Caki2 (cell line): ENCODE data around the gene KIRREL3. TPM values are rescaled to one million over a fixed set of nuclear protein-coding genes. Genes with fewer than 3 reads are reported as not detected.

ENCODE experiments used
- DNase-seq: peaks from one replicate; pipeline ENCODE4 v3.0.0-alpha.2; 2015; ENCODE audit warnings: low read depth
- in situ Hi-C: cut with HindIII; loops from 2 replicates; pipeline ENCODE4 v1.10.0; 2016; ENCODE audit warnings: low sequenced_read_pairs, low pct_unique_long_range_greater_than_20kb, mixed read lengths
- total RNA-seq: library from RNA; depleted of rRNA; stranded (reverse); fragments of >200 nt; shearing (Covaris generic); gene quantifications from 2 replicates; pipeline ENCODE4 v1.2.3, GENCODE V29; 2014; ENCODE audit warnings: low replicate concordance

KIRREL3 gene
- total RNA-seq, 1 experiment from 2014 or later = 6.4 TPM

DNA sequence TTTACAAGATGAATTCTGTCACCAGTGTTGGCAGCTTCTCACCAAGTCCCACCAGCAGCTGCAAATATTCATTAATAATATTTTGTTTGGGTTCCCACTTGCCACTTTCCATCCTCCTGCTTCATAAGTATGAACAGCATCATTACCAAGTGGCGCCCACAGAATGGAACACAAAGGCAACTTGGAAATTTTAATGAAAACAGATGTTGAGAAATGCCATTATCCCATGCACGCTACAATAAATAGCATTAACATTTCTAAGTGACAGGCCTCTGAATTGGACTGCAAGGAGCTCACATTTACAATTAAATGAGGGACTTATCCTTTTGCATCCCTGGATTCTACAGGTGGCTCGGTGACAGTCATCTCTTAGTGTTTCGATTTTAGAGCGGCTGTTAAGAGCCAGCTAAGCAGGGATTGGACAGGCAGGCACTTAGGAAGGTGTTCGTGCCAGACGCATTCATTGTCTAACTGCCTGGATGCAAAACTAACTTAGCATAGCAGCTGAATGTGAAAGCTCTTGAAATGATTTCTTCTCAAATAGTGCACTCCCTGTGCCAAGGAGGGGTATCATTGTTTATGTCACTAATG is 170.3 kb downstream of the KIRREL3 start:
- in situ Hi-C loops = no loop called here
- DNase-seq = no peak

- in situ Hi-C loops = no loop called here
- DNase-seq = no peak
These were observed 170.9 kb downstream of the KIRREL3 start for GRCh38 chr11:126829716-126830115.

DNA sequence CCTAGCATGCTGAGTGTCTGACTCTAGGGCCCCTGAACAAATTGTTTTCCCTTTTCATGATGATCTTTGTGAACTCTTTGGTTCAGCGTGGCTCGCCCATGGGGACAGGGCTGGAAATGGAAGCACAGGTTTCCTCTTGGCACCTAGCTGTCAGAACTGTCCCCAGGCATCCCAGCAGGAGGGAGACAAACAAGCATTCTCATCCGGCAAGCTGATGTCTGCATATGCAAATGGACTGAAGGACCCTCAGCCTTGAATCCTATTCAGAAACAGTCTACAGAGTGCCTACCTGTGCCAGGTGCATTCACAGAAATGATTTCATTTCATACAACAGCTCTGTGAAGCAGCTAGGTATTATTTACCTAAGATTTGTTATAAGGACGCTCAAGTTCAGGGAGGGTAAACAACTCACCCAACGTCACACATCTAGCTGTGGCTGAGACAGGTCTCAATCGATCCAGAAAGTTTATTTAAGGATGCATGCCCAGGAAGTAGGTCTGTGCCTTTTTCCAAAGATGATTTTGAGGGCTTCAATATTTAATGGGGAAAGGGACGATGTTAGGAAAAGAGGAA is 176.4 kb downstream of the KIRREL3 start:
- DNase-seq = no peak
- in situ Hi-C loops = no loop called here

GRCh38 chr11:126823274-126823673 is 177.3 kb downstream of the KIRREL3 start:
- in situ Hi-C loops = no loop called here
- DNase-seq = no peak

DNA sequence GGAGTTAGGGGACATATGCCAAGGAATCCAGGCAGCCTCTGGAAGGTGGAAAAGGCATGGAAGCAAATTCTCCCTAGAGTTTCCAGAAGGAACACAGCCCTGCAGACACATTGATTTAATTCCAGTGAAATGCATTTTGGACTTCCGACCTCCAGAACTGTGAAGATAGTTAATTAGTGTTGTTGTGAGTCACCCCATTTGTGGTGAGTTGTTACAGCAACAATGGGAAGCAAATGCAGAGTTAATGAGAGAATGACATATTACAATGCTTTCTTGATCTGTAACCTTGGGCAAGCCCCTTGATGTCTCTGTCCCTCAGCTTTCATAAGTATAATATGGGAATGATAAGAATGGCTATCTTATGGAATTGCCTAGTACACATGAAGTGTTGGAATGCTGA is 178.7 kb downstream of the KIRREL3 start:
- DNase-seq = no peak
- in situ Hi-C loops = no loop called here

DNA sequence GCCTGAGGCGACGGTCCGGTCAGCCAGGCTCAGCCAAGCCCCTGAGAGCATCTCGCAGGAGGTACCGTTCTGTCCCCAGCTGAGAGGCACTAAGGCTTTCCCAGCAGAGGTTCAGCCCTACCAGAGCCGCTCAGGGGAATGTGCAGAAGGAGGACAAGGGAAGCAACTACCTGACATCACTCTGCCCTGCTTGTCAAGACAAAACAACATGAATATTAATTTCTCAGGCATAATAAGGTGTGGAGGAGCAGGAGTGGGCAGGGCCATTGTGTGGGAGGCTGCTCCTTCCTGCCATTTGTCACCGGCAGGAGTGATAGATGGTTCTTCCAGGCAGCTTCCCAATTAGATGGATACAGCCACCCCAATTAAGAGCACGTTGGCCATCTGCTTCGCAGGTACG is 181.4 kb downstream of the KIRREL3 start:
- in situ Hi-C loops = no loop called here

DNA sequence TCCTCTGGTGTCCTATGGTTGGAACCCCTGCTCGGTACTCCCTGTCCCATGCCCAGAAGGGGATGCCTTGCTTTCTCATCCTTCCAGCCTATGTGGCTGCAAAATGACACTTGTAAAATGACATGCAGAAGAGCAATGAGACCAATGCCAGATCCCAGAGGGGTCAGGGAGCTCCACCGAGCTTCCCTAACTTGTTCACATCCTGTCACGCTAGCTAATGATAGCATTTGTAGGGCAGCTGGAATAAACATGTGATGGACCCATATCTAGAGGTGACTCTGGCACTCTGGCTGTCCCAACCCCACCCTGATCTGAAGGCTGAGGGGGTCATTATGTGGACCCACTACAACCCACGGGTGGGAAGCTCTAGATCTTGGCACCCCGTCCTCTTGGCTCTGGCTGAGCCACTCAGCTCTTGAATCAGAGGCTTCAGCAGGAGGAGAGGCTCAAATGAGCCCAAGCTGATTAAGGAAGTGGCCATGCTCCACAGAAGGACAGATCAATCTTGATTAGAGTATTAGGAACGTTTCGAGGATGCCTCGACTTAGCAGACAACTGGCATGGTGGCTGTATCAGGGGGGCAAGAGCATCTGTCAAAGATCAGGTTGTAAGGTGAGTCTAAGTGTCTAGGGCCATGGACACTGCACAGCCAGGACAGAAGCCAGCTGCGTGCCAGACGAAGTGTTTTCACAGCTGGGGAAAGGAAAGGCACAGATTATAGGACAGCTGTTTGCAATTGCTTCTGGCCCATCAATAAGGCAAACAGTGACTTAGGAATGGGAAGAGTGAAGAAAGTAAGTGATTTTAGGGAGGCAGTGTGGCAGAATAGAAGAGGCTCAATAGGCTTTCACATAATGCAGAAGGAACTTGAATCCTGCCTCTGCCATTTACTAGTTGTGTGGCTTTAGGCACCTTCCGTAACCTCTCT is 182.8 kb downstream of the KIRREL3 start:
- in situ Hi-C loops = no loop called here
- DNase-seq = no peak

More for the DNA sequence above, 181.4 kb downstream of the KIRREL3 start:
- no peak for DNase-seq

- in situ Hi-C loops = no loop called here
- DNase-seq = no peak
These were observed 183.5 kb downstream of the KIRREL3 start for GRCh38 chr11:126817096-126817495.

- in situ Hi-C loops = no loop called here
- no peak for DNase-seq
These were observed 183.9 kb downstream of the KIRREL3 start for GRCh38 chr11:126816645-126817044.

GRCh38 chr11:126815111-126815510 is 185.5 kb downstream of the KIRREL3 start:
- no peak for DNase-seq

GRCh38 chr11:126810776-126811175 is 189.8 kb downstream of the KIRREL3 start:
- no peak for DNase-seq
- in situ Hi-C loops = no loop called here

More at GRCh38 chr11:126815111-126815510, 185.5 kb downstream of the KIRREL3 start:
- in situ Hi-C loops = no loop called here

DNA sequence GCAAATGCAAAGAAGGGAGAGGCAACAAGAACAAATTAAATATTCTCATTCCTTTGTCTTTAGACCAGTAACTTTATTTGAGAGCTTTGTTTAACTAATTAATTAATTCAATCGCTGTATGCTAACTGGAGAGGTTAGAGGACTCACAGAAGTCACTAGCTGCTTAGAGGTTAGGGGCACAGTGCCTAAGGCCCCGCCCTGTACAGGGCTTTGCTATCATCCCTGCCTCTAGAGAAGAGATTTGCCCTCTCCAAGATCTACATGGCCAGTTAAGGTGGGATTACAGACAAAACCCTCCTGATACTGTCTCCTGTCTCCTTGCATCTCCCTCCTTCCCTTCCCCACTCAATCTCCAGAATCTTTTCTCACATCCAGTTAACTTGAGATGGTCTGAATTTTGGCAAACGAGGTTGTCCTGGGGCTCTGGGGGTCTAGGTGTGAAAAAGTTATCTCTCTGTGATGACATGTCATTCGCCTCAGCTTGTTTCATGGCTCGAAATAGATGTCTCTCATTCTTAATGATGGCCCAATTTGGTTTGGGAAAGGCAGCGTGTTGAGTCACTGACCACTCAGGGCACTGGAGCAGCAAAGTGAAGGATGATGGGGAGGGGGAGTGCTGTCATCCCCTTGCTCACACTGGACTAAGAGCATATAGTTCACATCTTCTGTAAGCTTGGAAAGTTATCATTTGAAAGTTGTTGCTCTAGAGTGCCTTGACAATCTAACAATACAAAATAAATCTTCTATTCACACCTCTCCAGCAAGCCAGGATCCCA is 190.9 kb downstream of the KIRREL3 start:
- DNase-seq = no peak
- in situ Hi-C loops = no loop called here

DNA sequence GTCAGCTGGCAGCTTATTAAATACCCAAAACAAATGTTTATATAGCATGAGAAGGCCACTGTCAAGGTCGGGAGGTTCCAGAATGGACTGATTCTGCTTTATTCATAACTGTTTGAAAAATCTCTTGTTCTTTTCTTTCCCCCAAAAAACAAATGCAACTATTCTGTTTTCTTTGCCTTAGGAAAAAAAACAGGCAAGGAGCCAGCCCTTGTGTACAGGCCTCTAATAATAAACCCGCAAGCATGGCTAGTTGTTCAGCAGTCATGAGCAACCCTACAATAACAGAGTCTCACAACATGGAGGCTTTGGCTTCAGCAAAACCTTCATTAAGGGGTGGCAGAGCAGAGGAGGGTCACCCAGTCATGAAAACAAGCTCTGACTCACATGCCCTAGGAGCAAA is 191.7 kb downstream of the KIRREL3 start:
- no peak for DNase-seq
- in situ Hi-C loops = no loop called here

- DNase-seq = no peak
- in situ Hi-C loops = no loop called here
These were observed 192.3 kb downstream of the KIRREL3 start for GRCh38 chr11:126808296-126808695.

GRCh38 chr11:126805870-126806269 is 194.7 kb downstream of the KIRREL3 start:
- in situ Hi-C loops = no loop called here
- no peak for DNase-seq

DNA sequence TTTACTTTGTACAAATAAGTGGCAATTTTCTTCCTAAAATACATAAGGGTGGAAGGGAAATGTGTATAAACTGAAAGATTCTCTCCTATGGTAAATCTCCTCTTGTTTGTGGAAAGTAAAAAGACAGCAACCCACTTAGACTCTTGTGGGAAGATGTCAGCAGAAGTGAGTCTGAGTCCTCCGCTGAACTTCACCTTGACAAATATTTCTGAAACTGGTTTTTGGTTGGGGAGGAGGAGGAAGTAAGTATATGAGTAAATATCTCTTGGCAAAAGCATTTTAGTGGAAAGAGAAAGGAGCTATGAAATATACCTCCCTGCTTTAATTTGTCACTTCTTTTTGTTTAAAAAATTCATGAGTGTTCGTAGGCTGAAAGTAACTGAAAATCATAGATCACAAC is 196.2 kb downstream of the KIRREL3 start:
- in situ Hi-C loops = no loop called here
- no peak for DNase-seq

DNA sequence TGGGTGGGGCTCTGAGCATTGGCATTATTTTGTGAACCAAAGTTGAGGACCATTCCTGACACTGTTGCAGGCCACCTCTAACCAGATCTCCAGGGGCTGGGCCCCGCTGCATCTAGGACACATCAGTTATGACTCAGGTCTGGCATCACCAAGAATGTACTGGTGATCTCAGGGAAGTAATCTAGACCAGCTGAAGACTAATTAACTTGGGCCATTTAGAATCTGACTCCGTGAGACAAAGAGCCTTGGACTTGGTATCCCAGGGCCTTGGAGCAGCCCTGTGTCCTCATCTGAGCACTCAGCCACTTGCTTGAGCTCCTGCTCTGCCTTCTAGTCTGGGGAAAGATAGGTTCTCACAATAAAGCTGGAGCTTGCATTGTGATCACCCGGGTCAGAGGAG is 200.6 kb downstream of the KIRREL3 start:
- in situ Hi-C loops = no loop called here
- no peak for DNase-seq

DNA sequence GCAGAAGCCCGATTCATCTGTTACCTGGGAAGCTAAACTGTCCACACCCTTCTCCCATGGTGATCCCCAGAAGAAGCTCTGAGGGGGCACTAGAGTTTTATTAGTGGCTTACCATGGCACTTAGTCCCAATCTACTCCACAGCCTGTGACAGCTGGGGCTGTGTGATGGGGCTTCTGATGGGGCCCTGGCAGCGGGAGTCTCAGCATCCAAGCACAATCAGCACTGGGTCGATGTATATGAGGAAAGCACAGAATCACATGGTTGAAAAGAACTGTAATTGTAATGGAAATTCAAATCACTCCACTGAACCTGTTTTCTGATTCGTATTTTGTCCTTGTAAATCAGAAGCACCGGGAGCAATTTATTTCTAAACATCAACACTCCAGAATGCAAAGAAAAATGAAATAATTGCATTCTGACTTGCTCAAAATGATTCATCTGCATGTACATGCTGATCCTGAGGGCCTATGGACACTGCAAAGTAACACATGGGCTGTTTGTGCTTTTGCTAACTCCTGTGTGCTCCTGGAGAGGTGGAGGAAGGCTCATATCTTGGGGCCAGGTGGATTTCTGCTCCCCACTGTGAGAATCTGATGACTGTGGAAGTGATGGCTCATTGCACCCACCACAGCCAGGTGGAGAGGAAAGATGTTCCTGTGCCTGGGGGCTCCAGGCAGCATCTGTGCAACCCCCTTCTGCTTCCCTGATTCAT is 203.0 kb downstream of the KIRREL3 start:
- in situ Hi-C loops = no loop called here

More for the DNA sequence above, 203.0 kb downstream of the KIRREL3 start:
- no peak for DNase-seq
